CD4-positive, CD25-positive, alpha-beta regulatory T cell (primary cell): ENCODE results near the gene TIMMDC1. TPM values are rescaled to one million over a fixed set of nuclear protein-coding genes. Genes with fewer than 3 reads are reported as not detected.

Experiments
- ATAC-seq, 2 donors: fragments of 150-1000 bp; cut with Tn5 transposase; one replicate each; pipeline ENCODE4 v1.10.0; 2021; ENCODE audit warnings: low read depth in 2 of 2, moderate number of reproducible peaks in 2 of 2, moderate library complexity in 1 of 2
- DNase-seq, 3 donors: peaks; one replicate each; pipeline versions ENCODE4 v3.0.0 to v3.0.0-alpha.2; 2012 to 2022; ENCODE audit warnings: mixed read lengths in 1 of 3
- H3K27ac ChIP-seq: one replicate; pipeline ENCODE4 v1.7.0; 2013; ENCODE audit warnings: mild to moderate bottlenecking, low read length; ENCODE audit not compliant: insufficient read depth, poor library complexity, severe bottlenecking
- H3K27me3 ChIP-seq: one replicate; pipeline ENCODE4 v1.7.0; 2013; ENCODE audit warnings: low read length; ENCODE audit not compliant: control insufficient read depth, insufficient read depth
- H3K36me3 ChIP-seq: one replicate; pipeline ENCODE4 v1.7.0; 2013; ENCODE audit warnings: mild to moderate bottlenecking, low read length, moderate library complexity; ENCODE audit not compliant: control insufficient read depth, insufficient read depth
- H3K4me1 ChIP-seq: 2 replicates; pipeline ENCODE4 v1.7.0; 2013; ENCODE audit warnings: mild to moderate bottlenecking, low read length; ENCODE audit not compliant: insufficient read depth, control insufficient read depth, poor library complexity, severe bottlenecking
- H3K4me3 ChIP-seq: one replicate; pipeline ENCODE4 v1.7.0; 2013; ENCODE audit warnings: low read depth, mild to moderate bottlenecking, low read length, moderate library complexity
- H3K9me3 ChIP-seq, 2 experiments: 1 replicate in 1 of 2; 2 replicates in 1 of 2; pipeline ENCODE4 v1.7.0; 2013; ENCODE audit warnings: low read length in 2 of 2, mild to moderate bottlenecking in 1 of 2, moderate library complexity in 1 of 2; ENCODE audit not compliant: control insufficient read depth in 2 of 2
- H3K27ac Mint-ChIP-seq, 3 donors: one replicate each; pipeline ENCODE4 v1.8.0; 2020 to 2022; ENCODE audit warnings: mild to moderate bottlenecking in 3 of 3, mixed read lengths in 3 of 3, moderate library complexity in 2 of 3
- H3K27me3 Mint-ChIP-seq: one replicate; pipeline ENCODE4 v1.8.0; 2022; ENCODE audit warnings: mild to moderate bottlenecking, mixed read lengths
- H3K36me3 Mint-ChIP-seq: one replicate; pipeline ENCODE4 v1.8.0; 2020; ENCODE audit warnings: mixed read lengths
- H3K4me1 Mint-ChIP-seq, 4 donors: one replicate each; pipeline ENCODE4 v1.8.0; 2020 to 2022; ENCODE audit warnings: mixed read lengths in 4 of 4, mild to moderate bottlenecking in 1 of 4
- H3K4me3 Mint-ChIP-seq, 4 donors: one replicate each; pipeline ENCODE4 v1.8.0; 2020 to 2022; ENCODE audit warnings: mild to moderate bottlenecking in 4 of 4, mixed read lengths in 4 of 4, moderate library complexity in 3 of 4
- H3K9me3 Mint-ChIP-seq, 7 donors: one replicate each; pipeline ENCODE4 v1.8.0; 2020 to 2022; ENCODE audit warnings: mixed read lengths in 7 of 7, mild to moderate bottlenecking in 3 of 7, moderate library complexity in 2 of 7
- polyA plus RNA-seq, 4 donors: library from polyadenylated mRNA; unstranded; fragments of 300-500 nt; fragmentation: Illumina TruSeq; gene quantifications; one replicate each; pipeline ENCODE4 v1.2.3, GENCODE V29; 2021
- total RNA-seq: library from RNA; stranded (reverse); gene quantifications from one replicate; pipeline ENCODE4 v1.2.3, GENCODE V29; 2022

TIMMDC1 gene
- total and polyA plus RNA-seq, 5 donors from 2014 or later, result 42.1 to 88.8 (median 65.7) TPM

GRCh38 chr3:119570229-119570628 lies 71.9 kb downstream of the TIMMDC1 start:
- Mint-ChIP-seq H3K4me3 (no peak overlapping the region), H3K9me3 (peaks cover 0 to 2% (median 0%) of the 10 kb centered on the region in 7 donors), H3K27ac (no peak overlapping the region), H3K36me3 (peaks cover 3% of the 10 kb centered on the region), H3K27me3 (no peaks in the 10 kb centered on the region), H3K4me1 (peaks cover 0 to 8% (median 6%) of the 10 kb centered on the region in 4 donors)
- ATAC-seq (peak in 1 of 2 donors; percentile 28), DNase-seq (no peak)
- peaks cover 7% of the 10 kb centered on the region for H3K4me1 ChIP-seq
- H3K36me3 ChIP-seq, result no peaks in the 10 kb centered on the region
- H3K4me3 ChIP-seq, result no peak overlapping the region
- H3K27ac ChIP-seq, result no peak overlapping the region
- H3K27me3 ChIP-seq, result no peaks in the 10 kb centered on the region
- no peaks in the 10 kb centered on the region for H3K9me3 ChIP-seq

DNA sequence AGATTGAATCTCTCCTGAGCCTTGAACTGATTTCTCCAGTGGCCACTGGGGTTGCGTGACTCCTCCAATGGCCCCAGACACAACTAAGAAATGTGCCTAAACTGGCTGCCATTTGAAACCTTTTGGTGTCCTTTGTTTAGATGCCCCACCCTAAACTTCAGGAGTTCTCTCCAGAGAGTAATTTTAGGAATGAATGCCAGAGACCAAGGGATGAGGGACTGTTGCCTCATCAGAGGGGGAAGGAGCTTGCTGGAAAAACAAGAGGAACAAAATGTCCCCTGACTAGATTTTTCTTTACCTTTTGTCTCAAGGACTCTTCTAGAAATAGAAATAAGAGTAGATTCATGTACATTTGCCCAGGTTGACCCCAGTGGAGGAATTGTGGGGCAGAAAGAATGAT lies 72.9 kb downstream of the TIMMDC1 start:
- no peak for DNase-seq
- Histone ChIP-seq H3K4me1 (peaks cover 7% of the 10 kb centered on the region), H3K27me3 (no peaks in the 10 kb centered on the region), H3K9me3 (no peaks in the 10 kb centered on the region), H3K36me3 (no peaks in the 10 kb centered on the region), H3K27ac (no peak overlapping the region), H3K4me3 (no peak overlapping the region)
- H3K27me3 Mint-ChIP-seq, result peaks cover 5% of the 10 kb centered on the region
- H3K9me3 Mint-ChIP-seq, result peaks cover 0 to 2% (median 0%) of the 10 kb centered on the region in 7 donors
- peaks cover 3% of the 10 kb centered on the region for H3K36me3 Mint-ChIP-seq
- H3K4me1 Mint-ChIP-seq, result peaks cover 0 to 16% (median 13%) of the 10 kb centered on the region in 4 donors
- no peak overlapping the region for H3K27ac Mint-ChIP-seq
- H3K4me3 Mint-ChIP-seq, result no peak overlapping the region
- no peak for ATAC-seq

DNA sequence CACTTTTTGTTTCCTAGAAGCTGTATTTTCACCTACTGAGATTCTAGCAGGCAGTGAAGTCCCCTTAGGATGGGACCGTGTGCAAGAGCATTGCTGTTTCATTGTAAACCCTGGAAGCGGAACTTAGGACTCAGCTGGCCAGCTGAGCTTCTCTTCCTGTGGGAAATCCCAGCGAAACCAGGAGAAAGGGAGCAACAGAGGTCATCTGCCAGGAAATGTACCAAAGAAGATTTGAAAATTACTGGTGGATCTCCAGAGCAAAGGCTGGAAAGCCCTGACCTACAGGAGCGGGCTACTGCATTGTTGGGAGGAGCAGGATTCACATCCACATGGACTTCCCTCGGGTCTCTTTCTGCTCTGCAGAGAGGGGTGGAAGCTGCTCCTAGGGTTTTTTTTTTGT lies 73.3 kb downstream of the TIMMDC1 start:
- Histone ChIP-seq H3K36me3 (no peaks in the 10 kb centered on the region), H3K4me1 (peaks cover 7% of the 10 kb centered on the region), H3K9me3 (no peaks in the 10 kb centered on the region), H3K4me3 (no peak overlapping the region), H3K27ac (no peak overlapping the region), H3K27me3 (no peaks in the 10 kb centered on the region)
- H3K9me3 Mint-ChIP-seq, result peaks cover 0 to 2% (median 0%) of the 10 kb centered on the region in 7 donors
- ATAC-seq, result no peak
- H3K27ac Mint-ChIP-seq, result no peak overlapping the region
- DNase-seq, result no peak
- H3K36me3 Mint-ChIP-seq, result peaks cover 3% of the 10 kb centered on the region
- H3K4me3 Mint-ChIP-seq, result no peak overlapping the region
- peaks cover 6% of the 10 kb centered on the region for H3K27me3 Mint-ChIP-seq
- peaks cover 0 to 16% (median 13%) of the 10 kb centered on the region in 4 donors for H3K4me1 Mint-ChIP-seq

Other genes with a start within 250 kb of the TIMMDC1 start
- 13.6 TPM for gene ARHGAP31, start 204.2 kb upstream of the TIMMDC1 start, total RNA-seq
- gene ARHGAP31, start 204.2 kb upstream of the TIMMDC1 start, polyA plus RNA-seq, result 1 to 10 TPM; 2.6 to 5.1 (median 4.1) TPM
- 49.7 TPM for gene TMEM39A, start 34.9 kb upstream of the TIMMDC1 start, total RNA-seq
- 10 to 100 TPM in 3 of 4 donors, 1 to 10 TPM in 1; 8.5 to 18.0 (median 11.6) TPM for gene TMEM39A, start 34.9 kb upstream of the TIMMDC1 start, polyA plus RNA-seq
- gene POGLUT1, start 29.6 kb upstream of the TIMMDC1 start, total RNA-seq, result 31.4 TPM
- gene POGLUT1, start 29.6 kb upstream of the TIMMDC1 start, polyA plus RNA-seq, result 10 to 100 TPM; 31.9 to 43.2 (median 36.5) TPM
- gene CD80, start 61.1 kb downstream of the TIMMDC1 start, total RNA-seq, result 24.2 TPM
- 1 to 10 TPM in 3 of 4 donors, under 1 TPM in 1; 0.87 to 2.8 (median 1.9) TPM for gene CD80, start 61.1 kb downstream of the TIMMDC1 start, polyA plus RNA-seq
- 6.6 TPM for gene ADPRH, start 80.9 kb downstream of the TIMMDC1 start, total RNA-seq
- 10 to 100 TPM in 3 of 4 donors, 1 to 10 TPM in 1; 6.2 to 17.2 (median 14.6) TPM for gene ADPRH, start 80.9 kb downstream of the TIMMDC1 start, polyA plus RNA-seq
- gene PLA1A, start 99.3 kb downstream of the TIMMDC1 start, total RNA-seq, result not detected
- under 1 TPM in 1 of 4 donors, not detected in 3; 0.18 TPM for gene PLA1A, start 99.3 kb downstream of the TIMMDC1 start, polyA plus RNA-seq
- 5.5 TPM for gene POPDC2, start 162.0 kb downstream of the TIMMDC1 start, total RNA-seq
- 1 to 10 TPM; 1.9 to 3.2 (median 2.4) TPM for gene POPDC2, start 162.0 kb downstream of the TIMMDC1 start, polyA plus RNA-seq
- 34.1 TPM for gene COX17, start 178.9 kb downstream of the TIMMDC1 start, total RNA-seq
- gene COX17, start 178.9 kb downstream of the TIMMDC1 start, polyA plus RNA-seq, result 100 to 1,000 TPM in 2 of 4 donors, 10 to 100 TPM in 2; 82.1 to 124 (median 97.2) TPM
- 0.44 TPM for gene CFAP91, start 204.5 kb downstream of the TIMMDC1 start, total RNA-seq
- gene CFAP91, start 204.5 kb downstream of the TIMMDC1 start, polyA plus RNA-seq, result under 1 TPM in 1 of 4 donors, not detected in 3; 0.59 TPM